Right hindlimb (tissue), 1 donor: Measurements from ENCODE around the gene CTBP2.
A peak's percentile ranks its signal among the peaks of the same experiment; 100 is the strongest.
"Not testable (repeated sequence)": the region's sequence is repeated elsewhere in the genome, so short reads cannot be mapped to it uniquely, and the experiment has no call there.

Experiments
- DNase-seq: peaks from one replicate; pipeline ENCODE4 v3.0.0-alpha.2; 2018

Gene CTBP2

DNA sequence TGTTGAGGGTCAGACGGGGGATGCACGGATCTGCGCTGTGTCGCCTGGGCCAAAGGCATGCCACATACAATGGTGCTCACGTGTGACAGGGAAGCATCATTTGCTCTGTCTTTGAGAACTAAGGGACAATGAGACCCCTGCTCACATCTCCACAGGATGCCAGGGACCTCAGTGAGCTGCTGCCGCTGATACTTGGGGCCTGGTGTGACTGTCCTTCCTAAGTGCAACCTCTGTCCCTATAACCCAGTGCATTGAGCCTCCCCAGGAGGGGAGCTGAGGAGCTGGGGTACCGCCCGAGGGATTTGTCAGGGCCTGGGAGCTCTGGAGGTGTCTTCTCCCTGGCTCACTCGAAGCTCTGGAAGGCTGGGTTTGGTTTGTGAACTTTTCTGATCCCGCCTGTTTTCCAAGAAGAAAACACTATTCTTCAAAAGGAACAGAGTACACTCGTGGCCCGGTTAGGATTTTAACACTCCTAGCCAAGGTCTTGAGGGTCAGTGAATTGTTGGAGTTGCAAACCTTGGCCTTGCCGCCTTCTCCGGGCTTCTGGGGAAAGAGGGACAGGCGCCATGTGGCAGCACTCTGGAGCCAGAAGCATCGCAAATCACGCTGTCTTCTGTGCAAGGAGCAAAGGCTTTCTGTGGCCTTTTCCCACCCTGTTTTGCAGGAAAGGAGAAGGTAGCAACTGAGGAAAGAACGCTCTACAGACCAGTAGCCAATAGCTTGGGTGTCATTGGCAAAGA lies 26.2 kb upstream of the CTBP2 start:
- DNase-seq = no peak

- not testable (repeated sequence) for DNase-seq
Measured at GRCh38 chr10:125179107-125179506, 18.7 kb upstream of the CTBP2 start.

- no peak for DNase-seq
Measured at GRCh38 chr10:125177641-125178640, 17.6 kb upstream of the CTBP2 start.

DNA sequence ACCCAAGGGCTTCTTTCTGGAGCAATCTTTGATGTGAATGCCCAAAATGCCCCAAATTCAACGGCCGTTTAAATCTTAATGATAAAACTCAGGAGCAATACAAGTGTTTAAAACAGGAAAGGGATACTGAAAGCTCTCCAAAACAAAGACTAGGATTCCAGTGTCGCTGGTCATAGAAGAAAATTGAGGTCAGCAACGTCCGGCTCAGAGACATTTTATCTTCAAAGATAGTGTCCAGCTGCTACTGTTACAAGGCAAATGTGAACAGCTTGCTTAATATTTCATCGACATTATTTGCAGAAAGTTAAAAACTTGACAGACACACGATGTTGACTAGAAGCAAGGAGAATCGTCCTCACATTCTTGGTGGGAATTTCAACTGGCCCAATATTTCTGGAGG lies 15.4 kb upstream of the CTBP2 start:
- DNase-seq = no peak

GRCh38 chr10:125174360-125174759 lies 14.0 kb upstream of the CTBP2 start:
- no peak for DNase-seq

DNA sequence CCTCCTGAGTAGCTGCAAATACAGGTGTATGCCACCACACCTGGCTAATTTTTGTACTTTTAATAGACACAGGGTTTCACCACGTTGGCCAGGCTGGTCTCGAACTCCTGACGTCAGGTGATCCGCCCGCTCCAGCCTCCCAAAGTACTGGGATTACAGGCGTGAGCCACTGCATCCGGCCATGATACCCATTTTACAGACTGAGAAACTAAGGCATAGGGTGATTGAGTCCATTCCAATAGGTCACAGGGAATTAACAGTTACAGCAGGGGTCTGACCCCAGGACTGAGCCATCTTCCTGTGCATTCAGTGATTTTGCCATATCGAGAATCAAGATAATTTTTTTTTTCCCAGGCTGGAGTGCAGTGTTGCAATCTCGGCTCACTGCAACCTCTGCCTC lies 12.3 kb upstream of the CTBP2 start:
- DNase-seq = no peak

DNA sequence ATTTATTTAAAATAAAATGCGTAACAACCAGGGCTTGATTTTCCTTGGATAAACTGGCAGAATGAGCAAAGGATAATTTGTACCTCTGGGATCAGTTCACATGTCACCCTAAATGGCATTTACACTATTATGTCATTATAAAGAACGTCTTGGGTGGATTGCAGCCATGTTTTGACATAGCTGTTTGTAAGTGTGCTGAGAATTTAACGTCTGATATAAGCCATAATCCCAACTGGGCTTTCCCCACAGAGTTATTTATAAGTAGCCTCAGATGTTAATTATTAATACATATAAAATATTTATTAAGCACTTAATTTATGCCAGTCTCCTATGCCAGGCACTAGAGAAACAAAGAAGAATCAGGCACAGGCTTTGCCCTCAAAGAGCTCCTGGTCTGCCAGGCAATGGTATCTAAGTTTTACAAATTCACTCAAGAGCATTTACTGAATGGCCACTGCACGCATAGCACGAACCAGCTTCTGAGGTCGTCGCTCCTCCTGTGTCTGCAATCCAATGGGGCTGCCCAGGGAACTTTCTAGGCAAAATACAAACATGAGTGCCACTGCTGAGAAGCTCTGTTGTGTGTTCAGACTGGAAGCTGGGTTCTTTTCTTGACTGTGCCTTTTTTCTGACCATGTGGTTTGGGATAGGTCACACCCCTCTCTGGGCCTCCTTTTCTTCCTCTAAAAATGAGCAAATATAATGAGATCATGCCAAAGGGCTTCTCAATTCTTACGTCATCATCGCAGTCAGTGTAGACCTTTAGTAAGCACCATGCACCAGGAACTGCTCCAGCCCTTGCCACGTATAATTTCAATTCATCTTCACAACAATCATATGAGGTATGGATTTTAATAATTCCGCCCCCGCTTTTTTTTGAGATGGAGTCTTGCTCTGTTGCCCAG lies 11.3 kb upstream of the CTBP2 start:
- DNase-seq = no peak

DNA sequence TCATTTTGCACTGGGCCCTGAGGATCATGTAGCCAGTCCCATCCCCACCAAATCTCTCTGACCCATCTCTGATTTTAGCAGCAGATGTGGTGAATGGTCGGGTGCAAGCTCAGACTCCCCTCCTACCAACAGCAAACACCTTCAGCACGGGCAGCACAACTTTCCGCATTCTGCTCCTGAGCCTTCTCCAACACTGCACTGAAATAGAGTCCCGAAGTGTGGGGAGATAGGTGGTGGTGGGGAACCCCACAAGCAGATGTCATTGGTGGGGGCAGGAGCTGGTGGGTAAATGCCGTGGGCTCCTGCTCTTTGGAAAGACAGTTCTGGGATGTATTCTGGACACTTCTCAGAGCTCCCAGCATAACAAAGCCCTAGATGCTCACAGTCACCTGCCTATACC lies 9.6 kb upstream of the CTBP2 start:
- no peak for DNase-seq

DNA sequence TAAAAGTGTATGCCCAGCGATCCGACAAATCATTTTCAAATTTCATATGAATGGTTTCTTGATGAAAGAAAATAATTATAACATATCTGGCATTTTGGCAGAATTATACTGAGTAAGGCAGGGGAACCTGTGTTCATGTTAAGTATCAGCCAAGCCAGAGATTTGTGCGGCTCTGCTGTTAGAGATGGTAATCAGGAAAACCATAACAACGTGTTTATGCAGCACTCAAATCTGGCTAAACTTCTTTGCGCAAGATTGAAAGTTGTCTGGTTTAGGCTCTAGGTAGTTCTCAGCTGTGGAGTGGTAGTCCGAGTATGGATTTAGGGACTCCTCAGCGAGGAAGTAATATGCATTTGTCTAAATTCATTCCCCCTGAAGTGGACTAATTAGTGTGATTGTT lies 8.9 kb upstream of the CTBP2 start:
- DNase-seq = no peak

- no peak for DNase-seq
Measured at GRCh38 chr10:125166658-125167057, 6.3 kb upstream of the CTBP2 start.

- DNase-seq = no peak
Measured at GRCh38 chr10:125165584-125166573, 5.5 kb upstream of the CTBP2 start.

- no peak for DNase-seq
Measured at GRCh38 chr10:125164421-125164820, 4.1 kb upstream of the CTBP2 start.

DNA sequence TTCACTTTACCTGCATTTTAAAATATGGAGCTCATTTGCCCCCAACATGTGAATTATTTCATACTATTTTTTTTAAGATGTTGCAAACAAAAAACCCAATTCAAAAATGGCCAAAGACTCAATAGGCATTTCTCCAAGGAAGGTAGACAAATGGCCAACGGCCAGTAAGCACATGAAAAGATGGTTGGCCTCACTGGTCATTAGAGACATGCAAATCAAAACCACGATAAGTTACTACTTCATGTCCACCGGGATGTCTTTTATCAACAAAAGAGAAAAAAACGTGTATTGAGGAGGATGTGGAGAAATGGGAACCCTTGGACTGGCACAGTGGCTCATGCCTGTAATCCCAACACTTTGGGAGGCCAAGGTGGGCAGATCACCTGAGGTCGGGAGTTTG lies 3.4 kb upstream of the CTBP2 start:
- DNase-seq = no peak

DNA sequence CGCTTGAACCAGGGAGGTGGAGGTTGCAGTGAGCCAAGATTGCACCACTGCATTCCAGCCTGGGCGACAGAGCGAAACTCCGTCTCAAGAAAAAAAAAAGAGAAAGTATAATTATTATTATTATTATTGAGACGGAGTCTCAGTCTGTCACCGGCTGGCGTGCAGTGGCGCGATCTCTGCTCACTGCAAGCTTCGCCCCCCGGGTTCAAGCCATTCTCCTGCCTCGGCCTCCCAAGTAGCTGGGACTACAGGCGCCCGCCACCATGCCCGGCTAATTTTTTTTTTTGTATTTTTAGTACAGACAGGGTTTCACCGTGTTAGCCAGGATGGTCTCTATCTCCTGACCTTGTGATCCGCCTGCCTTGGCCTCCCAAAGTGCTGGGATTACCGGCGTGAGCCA lies 2.9 kb upstream of the CTBP2 start:
- not testable (repeated sequence) for DNase-seq

DNA sequence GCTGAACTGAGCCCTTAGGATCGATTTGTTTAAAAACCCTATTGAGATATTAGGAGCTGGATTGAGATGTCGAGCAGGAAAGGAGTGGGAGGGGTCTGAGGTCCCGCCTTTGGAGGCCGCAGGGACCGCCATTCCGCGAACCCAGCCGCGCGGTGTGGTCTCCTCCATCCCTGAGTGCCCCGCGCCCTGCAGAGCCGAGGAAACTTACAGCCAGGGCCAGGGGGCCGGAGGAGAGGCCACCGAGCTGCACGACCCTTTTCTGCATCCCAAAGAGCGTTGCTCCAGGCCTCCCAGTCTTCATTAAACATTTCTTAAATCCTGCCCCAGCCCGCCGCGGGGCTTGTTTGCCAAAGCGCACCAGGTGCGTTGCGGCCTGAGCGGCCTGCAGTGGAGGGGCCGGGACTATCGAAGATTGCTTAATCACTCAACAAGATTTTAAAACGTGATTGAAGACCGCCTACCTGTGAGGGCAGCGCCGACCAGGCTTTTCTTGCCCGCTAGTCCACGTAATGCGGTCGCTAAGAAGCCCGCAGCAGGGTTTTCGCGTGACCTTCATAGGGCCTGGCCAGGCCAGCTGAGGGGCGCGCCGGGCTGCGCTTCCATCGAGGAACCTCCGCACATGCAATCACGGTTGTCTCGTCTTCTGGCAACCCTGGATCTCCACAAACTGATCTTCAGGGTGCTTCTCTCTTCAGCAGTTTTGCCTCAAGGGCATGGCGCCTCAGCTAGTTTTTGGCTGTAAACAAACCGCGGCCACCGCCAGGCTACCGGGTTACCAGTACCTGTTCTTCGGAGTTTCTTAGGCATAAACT lies 2.0 kb upstream of the CTBP2 start:
- no peak for DNase-seq

DNA sequence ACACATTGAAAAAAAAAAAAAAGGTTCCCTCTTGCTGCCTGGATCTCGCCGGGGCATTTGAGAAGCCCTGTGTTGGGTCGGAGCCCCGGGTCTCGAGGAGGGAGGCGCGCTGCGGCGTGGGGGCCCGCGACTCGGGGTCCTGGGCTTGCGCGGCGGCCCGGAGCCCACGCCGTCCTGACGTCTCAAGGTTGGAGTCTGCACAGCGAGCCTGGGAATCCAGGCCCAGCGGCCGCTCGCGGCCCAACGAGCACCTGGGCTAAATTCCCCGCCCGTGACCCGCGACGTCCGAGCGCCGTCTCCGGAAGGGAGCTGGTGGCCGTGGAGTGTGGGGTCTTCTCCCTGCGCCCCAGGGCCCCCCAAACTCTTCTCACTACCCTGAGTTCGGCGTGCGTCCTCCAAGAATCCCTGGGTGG lies 1.4 kb upstream of the CTBP2 start:
- no peak for DNase-seq

DNA sequence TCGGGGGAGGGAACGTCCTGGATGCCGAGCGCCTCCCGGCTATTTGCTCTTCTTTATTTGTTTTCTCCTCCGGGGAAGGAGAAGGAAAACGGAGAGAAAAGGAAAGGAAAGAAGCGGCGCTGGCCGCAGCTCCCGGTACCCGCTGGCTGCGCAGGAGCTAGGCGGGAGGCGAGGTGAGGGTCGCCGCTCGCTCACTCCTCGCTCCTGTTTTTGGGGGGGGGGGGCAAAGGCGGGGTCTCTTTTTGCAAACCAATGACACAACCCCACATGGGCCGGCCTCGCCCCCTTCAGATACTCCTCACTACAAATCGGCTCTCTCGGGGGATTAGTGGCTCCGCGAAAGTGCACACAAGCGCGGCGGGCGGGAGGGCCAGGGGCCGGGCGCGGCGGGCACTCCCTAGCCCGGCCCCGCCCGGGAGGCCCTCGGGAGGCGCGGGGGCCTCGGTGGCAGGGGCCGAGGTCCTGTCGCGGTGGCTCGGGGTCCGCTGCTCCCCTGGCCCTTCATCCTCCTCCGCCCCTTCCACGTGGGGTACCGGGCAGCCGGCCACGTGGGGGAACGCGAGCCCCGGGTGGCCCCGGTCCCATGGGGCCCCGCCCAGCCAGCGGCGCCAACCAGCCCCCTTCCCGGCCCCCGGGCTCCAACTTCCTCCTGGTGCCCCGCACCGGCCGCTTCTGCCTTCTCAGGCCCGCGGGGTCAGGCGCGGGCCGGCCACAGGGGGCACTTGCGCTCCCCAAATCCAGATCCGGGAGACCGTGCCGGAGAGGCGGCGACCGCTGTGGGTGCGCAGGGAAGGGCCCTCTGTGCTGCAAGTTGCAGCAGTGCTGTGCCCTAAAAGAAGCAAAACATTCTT lies 718 bp upstream of the CTBP2 start:
- peak; percentile 92 for DNase-seq

- no peak for DNase-seq
Measured at GRCh38 chr10:125159486-125159931, 854 bp downstream of the CTBP2 start.
